ENCODE results near the gene GPR101.
"Not testable (repeated sequence)": the region's sequence is repeated elsewhere in the genome, so short reads cannot be mapped to it uniquely, and the experiment has no call there.

The GPR101 gene

DNA sequence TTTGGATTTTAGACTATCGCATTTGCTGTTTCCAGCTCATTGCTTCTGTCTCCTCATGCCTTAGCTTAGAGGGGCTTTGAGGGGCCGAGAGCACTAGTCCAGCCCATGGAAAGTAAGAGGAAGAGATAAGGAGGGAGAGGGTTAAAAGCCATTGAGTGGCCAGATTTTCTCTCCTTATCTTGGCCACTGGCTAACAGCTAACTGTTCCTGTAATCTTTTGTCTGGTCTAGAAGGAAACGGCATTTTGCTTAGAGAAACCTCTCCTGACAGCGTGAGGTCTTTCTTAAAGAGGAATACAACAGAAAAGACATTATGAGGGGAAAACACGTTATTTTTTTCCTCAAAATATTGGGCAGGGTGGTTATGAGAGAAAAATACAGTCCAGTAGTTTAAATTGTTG lies 7.9 kb downstream of the GPR101 start:
- no peak for DNase-seq

DNA sequence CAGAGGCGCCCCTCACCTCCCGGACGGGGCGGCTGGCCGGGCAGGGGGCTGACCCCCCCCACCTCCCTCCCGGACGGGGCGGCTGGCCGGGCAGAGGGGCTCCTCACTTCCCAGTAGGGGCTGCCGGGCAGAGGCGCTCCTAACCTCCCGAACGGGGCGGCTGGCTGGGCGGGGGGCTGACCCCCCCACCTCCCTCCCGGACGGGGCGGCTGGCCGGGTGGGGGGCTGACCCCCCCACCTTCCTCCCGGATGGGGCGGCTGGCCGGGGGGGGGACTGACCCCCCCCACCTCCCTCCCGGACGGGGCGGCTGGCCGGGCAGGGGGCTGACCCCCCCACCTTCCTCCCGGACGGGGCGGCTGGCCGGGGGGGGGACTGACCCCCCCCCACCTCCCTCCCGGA lies 33.6 kb downstream of the GPR101 start:
- DNase-seq: not testable (repeated sequence)

DNA sequence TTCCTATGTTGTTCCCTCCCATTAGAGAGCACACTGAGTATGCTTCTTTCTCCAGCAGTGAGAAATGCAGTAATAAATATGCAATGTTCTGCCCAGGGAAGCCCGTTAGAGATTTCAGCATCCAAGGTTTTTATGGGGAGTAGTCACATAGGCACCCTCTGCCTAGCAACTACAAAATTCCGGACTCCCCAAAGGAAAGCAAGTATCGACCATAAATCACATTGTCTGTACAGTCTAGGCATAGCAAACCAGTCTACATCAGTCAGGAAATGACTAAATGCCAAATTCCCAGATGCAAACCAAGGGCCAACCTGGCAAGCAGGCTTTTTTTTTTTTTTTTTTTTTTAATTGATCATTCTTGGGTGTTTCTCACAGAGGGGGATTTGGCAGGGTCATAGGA lies 34.8 kb downstream of the GPR101 start:
- DNase-seq: no peak
